GM18526 (cell line): ENCODE measurements around the gene OBI1.

Experiments used
- POLR2A ChIP-seq: IDR thresholded peaks from 3 replicates; pipeline ENCODE4 v1.6.1; 2011; ENCODE audit not compliant: insufficient read length; ENCODE audit errors: extremely low read depth

Gene OBI1

DNA sequence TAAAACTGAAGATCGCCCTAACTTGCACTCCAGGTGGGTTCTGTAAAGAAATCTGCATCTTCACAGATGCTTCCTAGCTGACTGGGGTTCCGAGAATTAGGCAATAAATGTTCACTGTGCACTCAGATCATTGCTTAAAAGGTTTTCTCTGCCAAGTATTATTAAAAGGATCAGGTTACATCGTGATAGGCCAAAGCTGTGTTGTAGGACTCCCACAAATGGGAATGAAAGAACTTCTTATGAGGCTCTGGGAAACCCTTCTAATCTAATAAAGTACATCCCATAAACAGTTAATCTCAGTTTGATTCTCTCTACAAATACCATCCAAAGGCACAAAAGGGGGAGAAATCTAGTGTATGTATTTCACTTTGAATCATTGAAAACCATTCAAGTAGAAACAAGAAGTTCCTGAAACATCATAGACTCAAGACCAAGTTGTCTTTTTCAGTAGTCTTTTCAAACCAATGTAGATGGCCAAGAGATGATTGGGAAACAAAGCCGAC lies 48.5 kb downstream of the OBI1 start:
- TF ChIP-seq POLR2A: no peak

DNA sequence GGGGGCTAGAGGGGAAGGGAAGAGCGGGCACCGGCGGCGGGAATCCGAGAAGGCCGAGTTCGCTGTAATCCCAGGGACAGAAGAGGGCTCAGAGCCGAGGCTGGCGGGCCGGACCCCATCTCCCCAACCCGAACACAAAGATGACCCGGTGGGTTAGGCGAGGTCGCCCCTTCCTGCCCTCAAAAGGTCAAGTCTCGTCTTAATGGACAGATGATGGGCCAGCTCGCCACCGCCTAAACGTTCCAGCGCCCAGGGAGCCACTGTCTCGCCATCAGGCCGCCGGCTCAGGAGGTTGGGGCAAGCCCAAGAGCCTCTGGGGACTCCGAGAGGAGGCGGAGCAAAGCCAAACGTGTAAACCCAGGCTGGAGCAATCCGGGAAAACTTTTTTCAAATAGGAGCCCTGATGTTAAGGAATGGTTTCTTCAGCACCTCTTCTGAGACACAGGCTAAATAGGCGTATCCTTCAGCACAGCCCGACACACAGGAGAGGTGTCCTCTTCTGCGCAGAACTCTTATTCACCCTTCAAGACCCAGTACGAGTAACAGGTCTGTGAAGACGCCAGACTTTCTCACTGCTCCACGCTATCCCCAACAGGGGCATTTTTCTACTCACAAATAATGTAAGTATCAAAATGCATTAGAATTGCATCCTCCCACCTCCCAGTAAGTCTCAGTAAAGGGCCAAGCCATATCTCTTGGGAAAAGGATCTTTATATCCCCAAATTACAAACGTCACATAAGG lies 49.3 kb downstream of the OBI1 start:
- no peak for TF ChIP-seq POLR2A

DNA sequence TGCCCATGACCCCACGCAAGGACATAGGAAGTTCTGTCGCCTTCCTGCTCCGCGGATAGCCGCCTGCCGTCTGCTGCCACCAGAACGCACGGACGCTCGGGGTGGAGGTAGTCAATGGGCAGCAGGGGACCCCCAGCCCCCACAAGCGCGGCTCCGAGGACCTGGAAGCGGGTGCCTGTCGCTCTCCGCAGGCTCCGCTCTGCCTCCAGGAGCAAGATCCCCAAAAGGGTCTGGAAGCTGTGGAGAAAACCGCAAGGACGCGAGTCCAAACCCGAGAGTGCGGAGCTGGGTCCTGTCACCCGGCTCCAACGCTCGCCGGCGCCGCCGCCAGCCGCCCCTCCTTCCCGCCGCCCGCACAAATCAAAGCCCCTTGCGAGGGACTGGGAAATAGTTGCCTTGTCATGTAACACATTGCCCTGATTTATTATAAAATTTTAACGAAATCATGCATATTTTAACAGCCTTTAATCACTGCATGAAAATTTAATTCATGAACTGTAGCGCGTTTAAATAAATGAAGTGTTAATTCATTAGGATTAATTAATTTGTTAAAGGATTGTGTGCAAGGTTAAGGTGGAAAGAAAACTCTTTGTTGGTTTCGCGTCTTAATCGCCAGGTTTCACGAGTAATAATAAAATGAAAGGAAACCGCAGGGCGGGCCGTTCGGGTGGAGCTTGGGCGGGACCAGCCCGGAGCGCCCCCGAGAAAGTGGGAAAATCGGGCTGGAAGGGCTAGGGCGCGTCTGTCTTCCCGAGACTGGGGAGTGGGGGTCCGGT lies 50.1 kb downstream of the OBI1 start:
- TF ChIP-seq POLR2A: no peak

DNA sequence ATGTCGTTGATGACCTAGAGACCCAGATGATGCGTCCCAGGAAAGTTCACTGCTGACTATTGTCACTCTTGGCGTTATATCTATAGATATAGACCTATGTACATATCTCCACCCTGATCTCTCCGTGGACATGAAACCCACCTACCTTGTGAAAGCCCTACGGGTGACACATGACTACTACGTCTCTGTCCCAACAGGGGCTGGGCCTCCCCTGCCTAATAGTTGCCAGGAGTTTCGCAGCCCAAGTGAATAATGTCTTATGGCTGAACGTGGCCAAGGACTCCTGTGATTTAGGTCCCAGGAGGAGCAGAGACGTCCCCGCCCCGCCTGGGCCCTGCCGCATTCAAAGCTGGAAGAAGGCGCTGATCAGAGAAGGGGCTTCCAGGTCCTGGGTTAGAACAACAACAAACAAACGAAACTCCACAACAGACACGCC lies 50.7 kb downstream of the OBI1 start:
- no peak for TF ChIP-seq POLR2A

DNA sequence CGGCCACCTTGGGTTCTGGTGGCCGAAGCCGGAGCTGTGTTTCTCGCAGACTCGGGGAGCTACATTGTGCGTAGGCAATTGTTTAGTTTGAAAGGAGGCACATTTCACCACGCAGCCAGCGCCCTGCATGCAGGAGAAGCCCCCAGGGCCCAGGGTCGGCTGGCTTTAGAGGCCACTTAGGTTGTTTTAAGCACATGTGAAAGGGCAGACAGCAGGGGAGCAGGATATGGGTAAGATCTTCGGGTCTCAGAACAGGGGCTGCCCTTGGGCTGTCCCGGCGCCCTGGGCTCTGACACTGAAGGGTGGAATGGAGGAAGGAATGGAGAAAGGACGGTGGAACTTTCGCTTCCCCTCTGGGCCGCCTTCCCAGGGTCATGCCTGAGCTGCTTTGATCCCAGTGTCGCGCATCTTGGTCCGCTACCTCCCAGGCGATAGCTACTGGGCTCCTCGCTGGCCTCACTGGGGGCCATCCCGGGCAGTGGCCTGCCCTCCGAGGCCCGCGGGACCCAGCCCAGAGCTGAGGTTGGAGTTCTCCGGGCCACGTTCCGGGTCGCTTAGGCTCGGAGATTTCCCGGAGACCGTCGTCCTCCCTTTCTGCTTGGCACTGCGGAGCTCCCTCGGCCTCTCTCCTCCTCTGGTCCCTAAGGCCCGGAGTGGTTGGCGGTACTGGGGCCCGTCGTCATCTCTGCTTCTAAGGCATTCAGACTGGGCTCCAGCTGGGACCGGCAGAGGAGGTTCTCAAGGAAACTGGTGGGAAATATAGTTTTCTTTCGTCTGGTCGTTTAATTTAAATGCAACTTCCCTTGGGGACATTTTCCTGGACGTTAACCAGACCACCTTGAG lies 51.3 kb downstream of the OBI1 start:
- no peak for TF ChIP-seq POLR2A

DNA sequence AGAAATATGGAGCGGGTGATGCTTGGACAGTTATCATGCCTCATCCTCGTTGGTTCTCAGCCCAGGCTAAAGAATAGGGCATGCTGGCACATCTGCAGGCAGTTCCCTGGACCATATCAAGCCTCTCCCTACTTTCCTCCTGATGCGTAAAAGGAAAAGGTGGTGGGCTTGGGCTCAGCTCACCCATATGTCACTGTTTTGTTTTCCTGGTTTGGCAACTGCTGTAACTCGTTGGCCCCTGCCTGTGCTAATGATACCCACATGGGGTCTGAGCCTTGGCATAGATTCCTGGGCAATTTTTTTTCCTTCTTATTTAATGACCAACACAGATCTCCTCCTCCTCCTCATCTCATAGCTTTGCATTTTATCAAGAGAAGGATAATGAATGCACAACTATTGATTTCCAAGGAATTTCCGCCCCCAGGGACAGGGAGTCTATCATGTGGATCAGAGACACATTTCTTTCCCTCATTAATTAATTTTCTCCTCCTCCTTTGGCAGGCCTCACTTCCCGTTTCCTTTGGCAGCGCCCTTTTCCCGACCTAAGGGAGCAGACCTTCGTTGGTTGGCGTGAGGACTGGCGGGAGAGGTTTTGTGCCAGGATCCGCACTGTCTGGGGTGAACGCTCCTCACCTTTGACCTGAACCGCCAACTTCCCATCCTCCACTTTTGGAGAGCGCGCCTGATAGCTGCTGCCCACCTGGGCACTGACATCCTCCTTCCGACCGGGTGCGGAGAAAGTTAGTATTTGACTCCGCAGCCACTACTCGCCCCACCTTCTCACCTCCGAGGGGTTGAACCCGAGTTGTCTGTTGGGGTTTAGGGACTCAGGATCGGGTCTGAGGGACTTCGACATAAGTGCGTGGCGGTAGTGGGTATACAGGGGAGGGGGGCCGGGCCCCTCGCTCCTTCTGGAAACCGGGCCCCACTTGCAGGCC lies 52.2 kb downstream of the OBI1 start:
- TF ChIP-seq POLR2A: no peak

DNA sequence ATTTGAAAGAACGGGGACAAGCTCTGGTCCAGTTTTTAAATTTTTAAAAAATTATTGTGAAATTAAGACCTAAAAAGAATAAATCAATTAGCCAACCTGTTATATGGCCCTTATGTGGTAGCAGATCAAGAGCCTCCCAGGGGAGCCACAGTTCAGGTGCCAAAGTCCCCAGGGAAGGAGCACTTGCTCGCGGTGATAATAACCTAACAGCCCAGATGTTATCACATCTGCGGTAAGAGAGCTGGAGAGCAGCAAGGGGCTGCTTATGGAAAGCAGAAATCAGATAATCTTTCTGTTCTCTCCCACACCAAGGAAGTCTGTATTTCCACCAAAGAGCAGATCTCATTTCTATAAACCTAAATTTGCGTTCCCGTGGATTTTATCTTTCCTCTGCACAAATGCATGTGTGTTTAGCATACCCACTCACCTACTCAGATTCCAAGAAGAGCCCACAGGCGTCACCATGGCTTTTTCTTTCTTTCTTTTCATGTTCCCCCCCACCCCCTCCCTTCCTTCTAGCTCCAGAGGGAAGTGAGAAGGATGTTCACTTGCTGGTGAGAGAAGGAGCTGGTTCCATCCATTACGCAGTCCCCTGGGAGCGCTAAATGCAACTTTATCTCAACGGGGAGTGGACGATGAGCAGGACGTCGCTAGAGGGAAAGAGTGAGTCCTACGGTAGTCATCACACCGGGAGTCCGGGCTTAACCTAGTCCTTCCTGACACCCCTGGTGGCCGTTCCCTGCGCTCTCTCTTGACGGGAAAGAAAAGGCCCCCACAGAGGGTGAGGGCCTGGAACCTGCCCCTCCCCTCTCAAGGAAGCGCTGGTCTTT lies 54.0 kb downstream of the OBI1 start:
- TF ChIP-seq POLR2A: no peak

DNA sequence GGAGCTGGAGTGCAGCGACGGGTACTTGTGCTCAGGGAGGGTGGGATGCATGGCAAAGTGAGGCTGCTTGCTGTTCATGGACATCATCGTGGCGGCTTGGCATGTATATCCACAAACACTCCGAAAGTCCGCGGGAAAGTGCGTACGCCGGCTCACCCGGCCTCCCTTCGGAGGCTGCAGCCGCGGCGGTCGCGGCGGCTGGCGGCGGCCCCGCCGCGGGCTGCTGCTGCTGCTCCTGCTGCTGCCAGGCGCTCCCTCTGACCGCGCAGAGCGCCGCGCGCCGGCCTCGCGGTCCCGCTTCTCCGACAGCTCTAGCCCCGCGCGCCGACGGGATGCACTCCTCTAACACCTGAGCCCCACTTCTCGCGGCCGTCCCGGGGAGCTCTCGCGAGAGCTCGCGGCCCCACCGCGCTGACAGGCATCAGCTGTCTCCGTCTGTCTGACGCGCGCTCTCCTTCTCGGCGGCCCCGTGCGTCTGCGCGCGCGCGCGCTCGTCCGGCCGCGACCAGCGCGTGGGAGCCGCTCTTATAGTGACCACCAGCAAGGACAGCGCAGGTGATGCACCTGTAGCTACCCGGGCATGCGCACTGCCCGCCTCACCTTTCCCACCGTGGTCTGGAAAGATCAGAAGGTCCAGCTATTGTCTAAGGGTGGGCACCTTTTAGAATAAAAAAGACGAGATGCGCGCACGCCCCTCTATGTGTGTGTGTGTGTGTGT lies 55.6 kb downstream of the OBI1 start, which contains the start of gene POU4F1:
TSS of gene POU4F1 (minus strand) at position 313 of the 718 bp plus-strand sequence. CDS start at position 87, 226 bp downstream.
- no peak for TF ChIP-seq POLR2A

DNA sequence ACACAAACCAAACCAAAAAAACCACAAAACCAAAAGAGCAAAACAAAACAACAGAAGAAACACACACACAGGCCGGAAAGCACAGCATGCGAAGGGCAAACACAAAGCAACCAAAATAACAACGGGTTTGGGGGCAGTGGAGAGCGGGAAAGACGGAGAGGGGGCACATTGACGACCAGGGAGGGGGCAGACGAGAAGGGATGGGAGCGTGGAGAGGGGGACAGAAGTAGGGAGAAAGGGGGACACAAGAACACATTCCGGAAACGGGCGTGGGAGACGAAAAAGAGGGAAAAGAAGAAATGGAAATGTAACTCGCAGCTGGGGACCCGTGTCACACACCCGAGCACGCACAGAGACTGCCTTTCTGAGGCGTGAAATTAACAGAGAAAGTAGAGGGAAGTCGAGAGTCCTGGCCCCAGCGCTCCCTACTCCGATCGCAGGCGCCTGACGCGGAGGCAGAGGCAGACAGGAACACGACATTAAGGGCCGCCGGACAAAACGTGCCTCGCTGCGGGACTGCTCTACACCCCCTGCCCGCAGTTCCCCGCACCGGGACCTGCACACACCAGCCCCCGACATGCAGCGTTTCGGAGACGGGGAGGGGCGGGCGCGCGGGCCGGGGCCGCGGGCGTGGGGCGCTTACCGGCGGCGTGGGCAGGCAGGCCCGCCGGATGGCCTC lies 56.3 kb downstream of the OBI1 start:
- TF ChIP-seq POLR2A: no peak

DNA sequence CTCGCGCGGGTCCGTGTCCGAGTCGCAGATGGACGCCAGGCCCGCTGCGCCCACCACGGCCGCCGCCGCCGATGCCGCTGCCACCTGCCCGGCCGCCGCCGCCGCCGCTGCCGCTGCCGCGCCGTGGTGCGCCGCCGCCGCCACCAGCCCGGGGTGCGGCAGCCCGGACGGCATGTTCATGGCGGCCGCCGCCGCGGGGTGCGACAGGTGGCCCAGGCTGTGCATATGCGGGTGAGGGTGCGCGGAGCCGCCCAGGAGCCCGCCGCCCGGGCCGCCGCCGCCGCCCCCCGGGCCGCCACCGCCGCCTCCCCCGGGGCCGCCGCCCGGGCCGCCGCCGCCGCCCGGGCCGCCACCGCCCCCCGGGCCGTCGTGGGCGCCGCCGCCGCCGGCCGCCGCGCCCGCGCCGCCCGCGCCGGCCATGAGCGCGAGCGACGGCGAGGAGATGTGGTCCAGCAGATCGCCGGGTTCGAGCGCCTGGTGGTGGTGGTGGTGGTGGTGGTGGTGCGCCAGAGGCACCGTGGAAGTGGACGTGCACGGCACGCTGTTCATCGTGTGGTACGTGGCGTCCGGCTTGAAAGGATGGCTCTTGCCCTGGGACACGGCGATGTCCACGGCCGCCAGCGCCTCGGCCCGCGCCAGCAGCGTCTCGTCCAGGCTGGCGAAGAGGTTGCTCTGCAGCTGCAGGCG lies 56.9 kb downstream of the OBI1 start:
- no peak for TF ChIP-seq POLR2A

DNA sequence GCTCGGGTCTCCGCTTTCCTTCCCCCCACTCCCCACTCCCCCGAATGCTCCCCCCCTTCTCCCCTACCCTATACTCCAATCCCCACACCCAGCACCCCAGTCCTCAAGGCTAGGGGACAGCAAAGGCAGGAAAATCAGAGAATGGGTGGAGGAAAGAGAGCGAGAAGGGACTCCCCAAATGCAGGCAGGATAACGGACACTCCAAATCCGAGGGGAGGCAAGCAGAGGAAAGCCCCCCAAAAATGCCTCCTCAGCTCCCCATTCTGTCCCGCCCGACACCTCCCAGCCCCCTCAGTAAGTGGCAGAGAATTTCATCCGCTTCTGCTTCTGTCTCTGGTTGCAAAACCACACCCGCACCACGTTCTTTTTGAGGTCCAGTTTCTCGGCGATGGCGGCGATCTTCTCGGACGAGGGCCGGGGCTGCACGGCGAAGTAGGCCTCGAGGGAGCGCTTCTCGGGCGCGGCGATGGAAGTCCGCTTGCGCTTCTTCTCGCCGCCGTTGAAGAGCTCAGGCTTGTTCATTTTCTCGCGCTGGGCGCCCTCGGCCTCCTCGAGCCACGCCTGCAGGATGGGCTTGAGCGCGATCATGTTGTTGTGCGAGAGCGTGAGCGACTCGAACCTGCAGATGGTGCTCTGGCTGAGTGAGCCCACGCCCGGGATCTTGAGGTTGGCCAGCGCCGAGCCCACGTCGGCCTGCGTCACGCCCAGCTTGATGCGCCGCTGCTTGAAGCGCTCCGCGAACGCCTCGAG lies 57.7 kb downstream of the OBI1 start:
- no peak for TF ChIP-seq POLR2A
